MM.1S (cell line): ENCODE measurements around the gene KRT79.

Experiments used
- CTCF ChIP-seq: fragments of 300-600 bp; sonication (generic); IDR thresholded peaks from 2 replicates; pipeline ENCODE4 v1.5.1; 2016; ENCODE audit warnings: antibody characterized with exemption, low read length, mixed read lengths
- EZH2 ChIP-seq: fragments of 300-600 bp; sonication (generic); optimal IDR thresholded peaks from 2 replicates; pipeline ENCODE3; 2017; ENCODE audit warnings: low read depth, mild to moderate bottlenecking, antibody characterized with exemption, low read length, mixed read lengths
- EZH2phosphoT487 ChIP-seq: fragments of 300-600 bp; sonication (generic); IDR thresholded peaks from 2 replicates; pipeline ENCODE4 v1.6.1; 2018; ENCODE audit warnings: antibody characterized with exemption, low read length

- no peak for TF ChIP-seq CTCF
- TF ChIP-seq EZH2 = no peak
- no peak for TF ChIP-seq EZH2phosphoT487
Observed at GRCh38 chr12:52800259-52800917, 33.7 kb downstream of the KRT79 start.
